Caco-2 (cell line): ENCODE results near the gene SLC6A5. TPM values are rescaled to one million over a fixed set of nuclear protein-coding genes. Genes with fewer than 3 reads are reported as not detected.

Source experiments
- BruUV-seq: library from RNA; stranded (reverse); fragments of 400-500 nt; replicated peaks from 2 replicates; lab custom pipeline; 2021; lab: Mats Ljungman, UMichigan
- CTCF ChIA-PET: fragments of 300-600 bp; sonication (Branson Sonifier 250); formaldehyde crosslinking; loops from one replicate; lab custom pipeline; 2022; ENCODE audit warnings: antibody characterized with exemption; lab: Charles Lee
- POLR2A ChIA-PET: fragments of 300-600 bp; sonication (Branson Sonifier 250); formaldehyde crosslinking; loops from one replicate; lab custom pipeline; 2022; ENCODE audit warnings: antibody characterized with exemption; lab: Charles Lee
- DNase-seq, 2 experiments: peaks; one replicate each; pipeline versions ENCODE4 v3.0.0 to v3.0.0-alpha.2; 2020 to 2022
- H3K27me3 ChIP-seq: replicated peaks from 2 replicates; pipeline ENCODE4 v1.6.0; 2011; ENCODE audit warnings: low read length; ENCODE audit not compliant: control insufficient read depth, insufficient read depth
- H3K36me3 ChIP-seq: 2 replicates; pipeline ENCODE4 v1.5.1; 2011; ENCODE audit warnings: low read length; ENCODE audit not compliant: control insufficient read depth, insufficient read depth
- H3K4me1 ChIP-seq: fragments of 250-450 bp; sonication (Bioruptor Pico); 2 replicates; pipeline ENCODE4 v1.5.1; 2020; ENCODE audit warnings: mild to moderate bottlenecking
- H3K4me3 ChIP-seq: 2 replicates; pipeline ENCODE4 v1.5.1; 2011; ENCODE audit warnings: low read depth, mild to moderate bottlenecking, control low read depth, low read length
- H3K9me3 ChIP-seq: fragments of 250-450 bp; sonication (Bioruptor Pico); 2 replicates; pipeline ENCODE4 v1.5.1; 2020; ENCODE audit warnings: mild to moderate bottlenecking, moderate library complexity
- H3K27ac Mint-ChIP-seq: one replicate; pipeline ENCODE4 v1.8.0; 2022; ENCODE audit warnings: mixed read lengths; ENCODE audit not compliant: unreplicated experiment
- H3K27me3 Mint-ChIP-seq: one replicate; pipeline ENCODE4 v1.8.0; 2022; ENCODE audit warnings: mixed read lengths; ENCODE audit not compliant: insufficient read depth, unreplicated experiment
- H3K36me3 Mint-ChIP-seq: one replicate; pipeline ENCODE4 v1.8.0; 2022; ENCODE audit warnings: mild to moderate bottlenecking, mixed read lengths; ENCODE audit not compliant: insufficient read depth, unreplicated experiment
- H3K4me1 Mint-ChIP-seq: one replicate; pipeline ENCODE4 v1.8.0; 2022; ENCODE audit warnings: low read depth, mixed read lengths; ENCODE audit not compliant: unreplicated experiment
- H3K4me3 Mint-ChIP-seq: one replicate; pipeline ENCODE4 v1.8.0; 2022; ENCODE audit warnings: mild to moderate bottlenecking, moderate library complexity, mixed read lengths; ENCODE audit not compliant: unreplicated experiment
- H3K9me3 Mint-ChIP-seq: one replicate; pipeline ENCODE4 v1.8.0; 2022; ENCODE audit warnings: mixed read lengths; ENCODE audit not compliant: unreplicated experiment
- intact Hi-C: fragments of 100-400 bp; cut with micrococcal nuclease; formaldehyde crosslinking; loops from one replicate; pipeline ENCODE4 v1.10.0; 2022; ENCODE audit not compliant: unreplicated experiment
- total RNA-seq: library from RNA; stranded (reverse); gene quantifications from 2 replicates; pipeline ENCODE4 v1.2.3, GENCODE V29; 2022
- TF ChIP-seq, protein P1 (sequence below), 2 experiments: fragments of 200-600 bp in 1 of 2; IDR thresholded peaks; 1 replicate in 1 of 2; 2 replicates in 1 of 2; pipeline versions ENCODE4 v1.5.1 to v1.8.0; 2011 to 2022; ENCODE audit warnings: antibody characterized with exemption in 1 of 2, control low read depth in 1 of 2, inconsistent platforms in 1 of 2, low read depth in 1 of 2, low read length in 1 of 2, mild to moderate bottlenecking in 1 of 2, moderate library complexity in 1 of 2; ENCODE audit not compliant: insufficient read depth in 1 of 2, severe bottlenecking in 1 of 2, unreplicated experiment in 1 of 2

Gene SLC6A5
- total RNA-seq, 1 experiment from 2014 or later: not detected

DNA sequence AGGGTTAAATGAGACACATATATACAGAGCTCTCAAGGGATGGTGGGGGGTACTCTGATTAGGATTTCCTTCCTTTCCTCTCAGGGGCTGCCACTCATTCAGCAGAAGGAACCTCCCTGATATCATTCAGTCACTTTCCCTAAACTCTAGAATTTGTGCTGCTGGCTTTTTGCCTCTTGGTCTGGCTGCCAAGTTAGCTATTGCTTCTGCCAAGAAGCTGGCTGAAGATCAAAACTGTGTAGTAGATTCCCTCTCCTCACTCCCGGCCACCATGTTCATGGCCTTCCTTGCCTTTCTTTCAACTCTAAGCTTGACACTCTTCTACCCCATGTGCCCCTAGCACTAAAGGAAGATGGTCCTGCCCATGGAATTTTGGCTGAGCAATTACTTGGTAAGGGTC, 18.7 kb downstream of the SLC6A5 start:
- CTCF ChIA-PET: no interaction called here
- Histone ChIP-seq H3K4me3 (no peak overlapping the region), H3K9me3 (no peaks in the 10 kb centered on the region), H3K36me3 (no peaks in the 10 kb centered on the region), H3K27me3 (peaks cover 2% of the 10 kb centered on the region), H3K4me1 (no peaks in the 10 kb centered on the region)
- peaks cover 11% of the 10 kb centered on the region for H3K27me3 Mint-ChIP-seq
- H3K4me1 Mint-ChIP-seq: no peaks in the 10 kb centered on the region
- no peak overlapping the region for H3K4me3 Mint-ChIP-seq
- TF ChIP-seq, protein P1, sequence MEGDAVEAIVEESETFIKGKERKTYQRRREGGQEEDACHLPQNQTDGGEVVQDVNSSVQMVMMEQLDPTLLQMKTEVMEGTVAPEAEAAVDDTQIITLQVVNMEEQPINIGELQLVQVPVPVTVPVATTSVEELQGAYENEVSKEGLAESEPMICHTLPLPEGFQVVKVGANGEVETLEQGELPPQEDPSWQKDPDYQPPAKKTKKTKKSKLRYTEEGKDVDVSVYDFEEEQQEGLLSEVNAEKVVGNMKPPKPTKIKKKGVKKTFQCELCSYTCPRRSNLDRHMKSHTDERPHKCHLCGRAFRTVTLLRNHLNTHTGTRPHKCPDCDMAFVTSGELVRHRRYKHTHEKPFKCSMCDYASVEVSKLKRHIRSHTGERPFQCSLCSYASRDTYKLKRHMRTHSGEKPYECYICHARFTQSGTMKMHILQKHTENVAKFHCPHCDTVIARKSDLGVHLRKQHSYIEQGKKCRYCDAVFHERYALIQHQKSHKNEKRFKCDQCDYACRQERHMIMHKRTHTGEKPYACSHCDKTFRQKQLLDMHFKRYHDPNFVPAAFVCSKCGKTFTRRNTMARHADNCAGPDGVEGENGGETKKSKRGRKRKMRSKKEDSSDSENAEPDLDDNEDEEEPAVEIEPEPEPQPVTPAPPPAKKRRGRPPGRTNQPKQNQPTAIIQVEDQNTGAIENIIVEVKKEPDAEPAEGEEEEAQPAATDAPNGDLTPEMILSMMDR (IDR thresholded peaks at IDR 0.05; ENCODE audit: insufficient read depth in 1 of 2, low read depth in 1 of 2, low read length in 1 of 2, severe bottlenecking in 1 of 2, unreplicated experiment in 1 of 2): no peak
- H3K9me3 Mint-ChIP-seq: no peaks in the 10 kb centered on the region
- intact Hi-C loops: no loop called here
- POLR2A ChIA-PET: no interaction called here
- DNase-seq: no peak
- H3K27ac Mint-ChIP-seq: no peak overlapping the region
- H3K36me3 Mint-ChIP-seq: no peaks in the 10 kb centered on the region
- BruUV-seq: no TSS peak

DNA sequence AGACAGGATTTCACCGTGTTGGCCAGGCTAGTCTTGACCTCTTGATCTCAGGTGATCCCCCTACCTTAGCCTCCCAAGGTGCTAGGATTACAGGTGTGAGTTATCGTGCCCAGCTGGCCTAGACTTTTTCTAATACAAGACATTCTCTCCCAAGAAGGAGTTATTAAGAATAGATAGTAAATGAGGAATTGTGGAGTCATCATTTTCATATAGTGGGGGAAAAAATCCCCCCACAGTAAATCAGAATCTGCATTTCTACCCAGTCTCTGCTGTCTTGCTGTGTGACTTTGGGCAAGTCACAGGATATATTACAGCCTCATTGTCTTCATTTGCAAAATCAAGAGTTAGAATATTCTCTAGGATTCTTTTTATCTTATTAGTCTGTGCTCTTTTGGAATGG, 21.6 kb downstream of the SLC6A5 start:
- no peak overlapping the region for H3K27ac Mint-ChIP-seq
- H3K9me3 Mint-ChIP-seq: no peaks in the 10 kb centered on the region
- DNase-seq: no peak
- H3K27me3 ChIP-seq: peaks cover 4% of the 10 kb centered on the region
- no peak overlapping the region for H3K4me3 ChIP-seq
- TF ChIP-seq, protein P1 (IDR thresholded peaks at IDR 0.05; ENCODE audit: insufficient read depth in 1 of 2, low read depth in 1 of 2, low read length in 1 of 2, severe bottlenecking in 1 of 2, unreplicated experiment in 1 of 2): no peak
- H3K27me3 Mint-ChIP-seq: peaks cover 19% of the 10 kb centered on the region
- no TSS peak for BruUV-seq
- H3K4me1 Mint-ChIP-seq: no peaks in the 10 kb centered on the region
- H3K9me3 ChIP-seq: no peaks in the 10 kb centered on the region
- H3K36me3 Mint-ChIP-seq: no peaks in the 10 kb centered on the region
- intact Hi-C loops: no loop called here
- no peaks in the 10 kb centered on the region for H3K4me1 ChIP-seq
- H3K36me3 ChIP-seq: no peaks in the 10 kb centered on the region
- H3K4me3 Mint-ChIP-seq: no peak overlapping the region
- CTCF ChIA-PET: no interaction called here
- POLR2A ChIA-PET: no interaction called here

DNA sequence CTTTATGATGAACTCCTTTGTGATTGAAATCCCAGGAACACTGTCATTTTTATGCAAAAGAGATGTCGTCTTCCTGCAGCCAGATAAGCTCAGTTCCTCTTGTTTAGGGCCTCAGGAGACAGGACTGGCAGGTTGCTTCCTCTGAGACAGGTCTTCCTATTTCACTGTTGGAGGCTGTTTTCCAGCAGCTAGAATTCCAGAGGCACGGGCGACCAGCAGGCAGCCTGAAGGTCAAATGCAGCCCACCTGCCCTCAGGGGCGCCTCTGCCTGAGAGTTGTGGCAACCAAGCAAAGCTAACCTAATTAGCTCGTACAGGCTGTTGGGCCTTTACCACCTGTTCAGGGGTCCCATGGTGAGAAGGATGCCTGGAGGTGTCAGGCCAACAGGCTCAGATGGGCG, 22.3 kb downstream of the SLC6A5 start:
- Mint-ChIP-seq H3K36me3 (no peaks in the 10 kb centered on the region), H3K4me3 (no peak overlapping the region), H3K27me3 (peaks cover 24% of the 10 kb centered on the region), H3K4me1 (no peaks in the 10 kb centered on the region), H3K9me3 (no peaks in the 10 kb centered on the region), H3K27ac (no peak overlapping the region)
- no peaks in the 10 kb centered on the region for H3K9me3 ChIP-seq
- H3K27me3 ChIP-seq: peaks cover 4% of the 10 kb centered on the region
- TF ChIP-seq, protein P1 (IDR thresholded peaks at IDR 0.05; ENCODE audit: insufficient read depth in 1 of 2, low read depth in 1 of 2, low read length in 1 of 2, severe bottlenecking in 1 of 2, unreplicated experiment in 1 of 2): no peak
- intact Hi-C loops: no loop called here
- BruUV-seq: no TSS peak
- ChIA-PET CTCF (no interaction called here), POLR2A (no interaction called here)
- H3K4me3 ChIP-seq: no peak overlapping the region
- no peak for DNase-seq
- H3K36me3 ChIP-seq: no peaks in the 10 kb centered on the region
- no peaks in the 10 kb centered on the region for H3K4me1 ChIP-seq
